ENCODE measurements around the gene TERB1. TPM values are rescaled to one million over a fixed set of nuclear protein-coding genes. Genes with fewer than 3 reads are reported as not detected.
A peak's percentile ranks its signal among the peaks of the same experiment; 100 is the strongest.

Gene TERB1
- polyA plus RNA-seq, 1 donor from 2014 or later, result 0.38 TPM

DNA sequence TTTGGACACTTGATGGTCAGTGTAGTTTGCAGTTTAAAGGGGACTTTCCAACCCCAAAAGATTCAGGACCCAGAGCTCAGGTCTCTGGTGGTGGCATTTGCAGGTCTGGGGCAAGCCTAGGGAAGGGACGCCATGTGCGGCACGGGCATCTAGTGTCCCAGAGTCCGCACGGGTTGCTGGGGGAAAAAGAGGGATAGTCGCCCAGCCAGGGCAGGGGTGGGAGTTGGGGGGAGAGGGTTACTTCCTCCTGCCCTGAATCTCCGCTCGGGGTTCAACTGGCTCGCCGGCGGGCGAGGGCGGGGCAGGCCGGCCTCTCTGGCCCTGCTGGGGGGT lies 42.6 kb upstream of the TERB1 start:
- H2AFZ ChIP-seq (ENCODE audit: low read depth, low read length), result no peak overlapping the region
- no peak overlapping the region for H3K27ac ChIP-seq (ENCODE audit: low read length)
- peaks cover 47% of the 10 kb centered on the region for H3K27me3 ChIP-seq (ENCODE audit: insufficient read depth, low read depth, low read length)

DNA sequence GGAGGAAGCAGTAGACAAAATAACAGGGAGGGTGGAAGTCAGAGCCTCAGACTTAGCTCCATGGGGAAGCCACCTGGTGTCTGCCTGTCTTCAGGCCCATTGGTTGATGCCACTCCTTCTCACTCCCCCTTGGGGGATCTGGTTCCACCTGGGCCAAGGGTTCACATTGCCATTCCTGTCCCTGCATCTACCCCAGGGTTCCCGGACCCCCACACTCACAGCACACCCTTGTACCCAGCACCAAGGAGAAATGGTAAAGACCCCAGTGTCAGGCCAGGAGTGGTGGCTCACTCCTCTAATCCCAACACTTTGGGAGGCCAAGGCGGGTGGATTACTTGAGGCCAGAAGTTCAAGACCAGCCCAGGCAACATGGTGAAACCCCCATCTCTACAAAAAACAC lies 41.8 kb upstream of the TERB1 start:
- H3F3A ChIP-seq (ENCODE audit: insufficient read depth, low read length, poor library complexity, severe bottlenecking), result no peaks in the 10 kb centered on the region
- H4K20me1 ChIP-seq (ENCODE audit: insufficient read depth), result no peaks in the 10 kb centered on the region
- TF ChIP-seq SMC3 (conservative IDR thresholded peaks at IDR 0.05; ENCODE audit: poor library complexity) (no peak), MXI1 (conservative IDR thresholded peaks at IDR 0.05; ENCODE audit: poor library complexity, severe bottlenecking) (no peak), RAD21 (conservative IDR thresholded peaks at IDR 0.05) (no peak), EZH2 (IDR thresholded peaks at IDR 0.05; ENCODE audit: borderline replicate concordance, insufficient read depth, low read length, poor library complexity, severe bottlenecking) (no peak)
- TF ChIP-seq, protein P1, sequence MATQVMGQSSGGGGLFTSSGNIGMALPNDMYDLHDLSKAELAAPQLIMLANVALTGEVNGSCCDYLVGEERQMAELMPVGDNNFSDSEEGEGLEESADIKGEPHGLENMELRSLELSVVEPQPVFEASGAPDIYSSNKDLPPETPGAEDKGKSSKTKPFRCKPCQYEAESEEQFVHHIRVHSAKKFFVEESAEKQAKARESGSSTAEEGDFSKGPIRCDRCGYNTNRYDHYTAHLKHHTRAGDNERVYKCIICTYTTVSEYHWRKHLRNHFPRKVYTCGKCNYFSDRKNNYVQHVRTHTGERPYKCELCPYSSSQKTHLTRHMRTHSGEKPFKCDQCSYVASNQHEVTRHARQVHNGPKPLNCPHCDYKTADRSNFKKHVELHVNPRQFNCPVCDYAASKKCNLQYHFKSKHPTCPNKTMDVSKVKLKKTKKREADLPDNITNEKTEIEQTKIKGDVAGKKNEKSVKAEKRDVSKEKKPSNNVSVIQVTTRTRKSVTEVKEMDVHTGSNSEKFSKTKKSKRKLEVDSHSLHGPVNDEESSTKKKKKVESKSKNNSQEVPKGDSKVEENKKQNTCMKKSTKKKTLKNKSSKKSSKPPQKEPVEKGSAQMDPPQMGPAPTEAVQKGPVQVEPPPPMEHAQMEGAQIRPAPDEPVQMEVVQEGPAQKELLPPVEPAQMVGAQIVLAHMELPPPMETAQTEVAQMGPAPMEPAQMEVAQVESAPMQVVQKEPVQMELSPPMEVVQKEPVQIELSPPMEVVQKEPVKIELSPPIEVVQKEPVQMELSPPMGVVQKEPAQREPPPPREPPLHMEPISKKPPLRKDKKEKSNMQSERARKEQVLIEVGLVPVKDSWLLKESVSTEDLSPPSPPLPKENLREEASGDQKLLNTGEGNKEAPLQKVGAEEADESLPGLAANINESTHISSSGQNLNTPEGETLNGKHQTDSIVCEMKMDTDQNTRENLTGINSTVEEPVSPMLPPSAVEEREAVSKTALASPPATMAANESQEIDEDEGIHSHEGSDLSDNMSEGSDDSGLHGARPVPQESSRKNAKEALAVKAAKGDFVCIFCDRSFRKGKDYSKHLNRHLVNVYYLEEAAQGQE (IDR thresholded peaks at IDR 0.05; ENCODE audit: borderline replicate concordance), result no peak
- no peak overlapping the region for H3K4me2 ChIP-seq (ENCODE audit: low read length)
- H3K9me3 ChIP-seq (ENCODE audit: low read length), result no peaks in the 10 kb centered on the region
- H3K9me2 ChIP-seq (ENCODE audit: insufficient read depth, low read length), result no peaks in the 10 kb centered on the region
- peaks cover 47% of the 10 kb centered on the region for H3K27me3 ChIP-seq (ENCODE audit: insufficient read depth, low read depth, low read length)
- H3K4me3 ChIP-seq (ENCODE audit: low read length), result no peak overlapping the region
- H3K9ac ChIP-seq (ENCODE audit: low read length), result no peak overlapping the region
- H3K27ac ChIP-seq (ENCODE audit: low read length), result no peak overlapping the region
- H2AFZ ChIP-seq (ENCODE audit: low read depth, low read length), result no peak overlapping the region
- no peaks in the 10 kb centered on the region for H3K36me3 ChIP-seq (ENCODE audit: insufficient read depth, low read length)
- H3K79me2 ChIP-seq (replicated peaks; ENCODE audit: insufficient read depth, low read length), result no peaks in the 10 kb centered on the region

More for the DNA sequence above, 42.6 kb upstream of the TERB1 start:
- TF ChIP-seq, protein P1 (IDR thresholded peaks at IDR 0.05; ENCODE audit: borderline replicate concordance), result no peak
- no peak for TF ChIP-seq POLR2AphosphoS5 (IDR thresholded peaks at IDR 0.05)
- no peak for TF ChIP-seq SMC3 (conservative IDR thresholded peaks at IDR 0.05; ENCODE audit: poor library complexity)
- TF ChIP-seq RAD21 (conservative IDR thresholded peaks at IDR 0.05), result no peak
- no peak for TF ChIP-seq MXI1 (conservative IDR thresholded peaks at IDR 0.05; ENCODE audit: poor library complexity, severe bottlenecking)
- TF ChIP-seq, protein P2, sequence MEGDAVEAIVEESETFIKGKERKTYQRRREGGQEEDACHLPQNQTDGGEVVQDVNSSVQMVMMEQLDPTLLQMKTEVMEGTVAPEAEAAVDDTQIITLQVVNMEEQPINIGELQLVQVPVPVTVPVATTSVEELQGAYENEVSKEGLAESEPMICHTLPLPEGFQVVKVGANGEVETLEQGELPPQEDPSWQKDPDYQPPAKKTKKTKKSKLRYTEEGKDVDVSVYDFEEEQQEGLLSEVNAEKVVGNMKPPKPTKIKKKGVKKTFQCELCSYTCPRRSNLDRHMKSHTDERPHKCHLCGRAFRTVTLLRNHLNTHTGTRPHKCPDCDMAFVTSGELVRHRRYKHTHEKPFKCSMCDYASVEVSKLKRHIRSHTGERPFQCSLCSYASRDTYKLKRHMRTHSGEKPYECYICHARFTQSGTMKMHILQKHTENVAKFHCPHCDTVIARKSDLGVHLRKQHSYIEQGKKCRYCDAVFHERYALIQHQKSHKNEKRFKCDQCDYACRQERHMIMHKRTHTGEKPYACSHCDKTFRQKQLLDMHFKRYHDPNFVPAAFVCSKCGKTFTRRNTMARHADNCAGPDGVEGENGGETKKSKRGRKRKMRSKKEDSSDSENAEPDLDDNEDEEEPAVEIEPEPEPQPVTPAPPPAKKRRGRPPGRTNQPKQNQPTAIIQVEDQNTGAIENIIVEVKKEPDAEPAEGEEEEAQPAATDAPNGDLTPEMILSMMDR (IDR thresholded peaks at IDR 0.05; ENCODE audit: poor library complexity, severe bottlenecking), result no peak
- no peak for TF ChIP-seq EZH2 (IDR thresholded peaks at IDR 0.05; ENCODE audit: borderline replicate concordance, insufficient read depth, low read length, poor library complexity, severe bottlenecking)
- TF ChIP-seq EP300 (conservative IDR thresholded peaks at IDR 0.05; ENCODE audit: poor library complexity, severe bottlenecking), result no peak
- no peak for TF ChIP-seq TAF1 (IDR thresholded peaks at IDR 0.05; ENCODE audit: low read depth)
- no peaks in the 10 kb centered on the region for H3K9me2 ChIP-seq (ENCODE audit: insufficient read depth, low read length)
- no peaks in the 10 kb centered on the region for H3F3A ChIP-seq (ENCODE audit: insufficient read depth, low read length, poor library complexity, severe bottlenecking)
- no peaks in the 10 kb centered on the region for H3K79me2 ChIP-seq (replicated peaks; ENCODE audit: insufficient read depth, low read length)
- no peak overlapping the region for H3K4me2 ChIP-seq (ENCODE audit: low read length)
- H3K9me3 ChIP-seq (ENCODE audit: low read length), result no peaks in the 10 kb centered on the region
- H4K20me1 ChIP-seq (ENCODE audit: insufficient read depth), result no peaks in the 10 kb centered on the region
- H3K9ac ChIP-seq (ENCODE audit: low read length), result no peak overlapping the region
- peak overlapping the region; percentile 69 for H3K4me3 ChIP-seq (ENCODE audit: low read length)
- H3K36me3 ChIP-seq (ENCODE audit: insufficient read depth, low read length), result no peaks in the 10 kb centered on the region
